HepG2 (cell line): Measurements from ENCODE around the gene HSP90AB1. TPM values are rescaled to one million over a fixed set of nuclear protein-coding genes. Genes with fewer than 3 reads are reported as not detected.

Source experiments
- AGO1 ChIP-seq: fragments of 200-400 bp; formaldehyde crosslinking; IDR thresholded peaks from 2 replicates; pipeline ENCODE4 v1.6.1; 2017; ENCODE audit warnings: mild to moderate bottlenecking, low read depth, low read length, moderate library complexity; ENCODE audit not compliant: poor library complexity, severe bottlenecking
- ASH2L ChIP-seq: fragments of 300-600, 200-600 bp; sonication (generic); IDR thresholded peaks from 2 replicates; pipeline ENCODE4 v1.7.0; 2017; ENCODE audit warnings: low read depth, mild to moderate bottlenecking, moderate library complexity, mixed read lengths, low read length; ENCODE audit not compliant: insufficient read length
- GATAD2A ChIP-seq: IDR thresholded peaks from 2 replicates; pipeline ENCODE4 v1.6.1; 2016
- IRF2 ChIP-seq: IDR thresholded peaks from 2 replicates; pipeline ENCODE4 v1.6.1; 2018; ENCODE audit warnings: missing genetic modification reagents, missing compliant biosample characterization
- NFE2L2 ChIP-seq: fragments of 150-350 bp; IDR thresholded peaks from 2 replicates; pipeline ENCODE4 v1.6.1; 2014; ENCODE audit warnings: low read length
- RBFOX2 ChIP-seq: fragments of 200-400 bp; formaldehyde crosslinking; IDR thresholded peaks from 2 replicates; pipeline ENCODE4 v1.6.1; 2017; ENCODE audit warnings: low read depth, mild to moderate bottlenecking, low read length
- RXRA ChIP-seq: sonication (generic); formaldehyde crosslinking; IDR thresholded peaks from 2 replicates; pipeline ENCODE4 v1.5.1; 2020; ENCODE audit warnings: missing genetic modification reagents
- ZBTB38 ChIP-seq: sonication (generic); formaldehyde crosslinking; IDR thresholded peaks from 2 replicates; pipeline ENCODE4 v1.5.1; 2020; ENCODE audit warnings: mild to moderate bottlenecking, missing genetic modification reagents
- ZC3H4 ChIP-seq: sonication (generic); formaldehyde crosslinking; IDR thresholded peaks from 2 replicates; pipeline ENCODE4 v1.4.0; 2020; ENCODE audit warnings: missing genetic modification reagents, borderline replicate concordance
- ZFP36 ChIP-seq: fragments of 150-350 bp; IDR thresholded peaks from 2 replicates; pipeline ENCODE4 v1.6.1; 2018; ENCODE audit warnings: borderline replicate concordance, low read length, low read depth; ENCODE audit not compliant: partially characterized antibody
- ZMYM4 ChIP-seq: sonication (generic); formaldehyde crosslinking; IDR thresholded peaks from 2 replicates; pipeline ENCODE4 v1.8.1; 2023; ENCODE audit warnings: mild to moderate bottlenecking, missing genetic modification reagents
- ZNF260 ChIP-seq: sonication (generic); formaldehyde crosslinking; IDR thresholded peaks from 2 replicates; pipeline ENCODE4 v1.4.0; 2020; ENCODE audit warnings: missing genetic modification reagents, low read depth, mild to moderate bottlenecking, borderline replicate concordance
- ZNF317 ChIP-seq: sonication (generic); formaldehyde crosslinking; IDR thresholded peaks from 2 replicates; pipeline ENCODE4 v1.5.0; 2020; ENCODE audit warnings: mild to moderate bottlenecking, missing genetic modification reagents
- polyA plus RNA-seq, 8 experiments: library from polyadenylated mRNA; depleted of rRNA in 3 of 8; stranded (reverse) in 7 of 8; unstranded in 1 of 8; fragments of >200 nt; fragmentation: Illumina TruSeq in 4 of 8; extraction: Trizol in 4 of 8; gene quantifications; 2 replicates each; pipeline versions ENCODE4 v1.2.1 to v1.2.3, GENCODE V29; 2011 to 2016; ENCODE audit warnings: low read depth in 4 of 8, missing spikeins in 1 of 8, mixed read lengths in 1 of 8; ENCODE audit not compliant: insufficient read depth in 1 of 8
- total RNA-seq, 5 experiments: library from RNA; depleted of rRNA; stranded (reverse); fragments of >200 nt; fragmentation: Illumina TruSeq; extraction: Trizol; gene quantifications; 2 replicates each; pipeline ENCODE4 v1.2.3, GENCODE V29; 2016; ENCODE audit warnings: low read depth in 1 of 5
- TF ChIP-seq, protein P1 (sequence below): sonication (generic); formaldehyde crosslinking; IDR thresholded peaks from 2 replicates; pipeline ENCODE4 v1.9.0; 2021; ENCODE audit warnings: missing genetic modification reagents, mild to moderate bottlenecking, borderline replicate concordance
- TF ChIP-seq, protein P2 (sequence below): IDR thresholded peaks from 2 replicates; pipeline ENCODE4 v1.6.1; 2016; ENCODE audit warnings: low read depth
- TF ChIP-seq, protein P3 (sequence below), 2 experiments: sonication (generic) in 1 of 2; formaldehyde crosslinking in 1 of 2; IDR thresholded peaks; 2 replicates each; pipeline versions ENCODE4 v1.4.0 to v1.6.1; 2016 to 2020; ENCODE audit warnings: borderline replicate concordance in 1 of 2, low read depth in 1 of 2, mild to moderate bottlenecking in 1 of 2, missing genetic modification reagents in 1 of 2

The HSP90AB1 gene
- total and polyA plus RNA-seq, 2 of the 13 experiments (the other 11 are each of a cell fraction or from before 2014, with no cell fraction given), result 1,325 to 1,472 TPM

DNA sequence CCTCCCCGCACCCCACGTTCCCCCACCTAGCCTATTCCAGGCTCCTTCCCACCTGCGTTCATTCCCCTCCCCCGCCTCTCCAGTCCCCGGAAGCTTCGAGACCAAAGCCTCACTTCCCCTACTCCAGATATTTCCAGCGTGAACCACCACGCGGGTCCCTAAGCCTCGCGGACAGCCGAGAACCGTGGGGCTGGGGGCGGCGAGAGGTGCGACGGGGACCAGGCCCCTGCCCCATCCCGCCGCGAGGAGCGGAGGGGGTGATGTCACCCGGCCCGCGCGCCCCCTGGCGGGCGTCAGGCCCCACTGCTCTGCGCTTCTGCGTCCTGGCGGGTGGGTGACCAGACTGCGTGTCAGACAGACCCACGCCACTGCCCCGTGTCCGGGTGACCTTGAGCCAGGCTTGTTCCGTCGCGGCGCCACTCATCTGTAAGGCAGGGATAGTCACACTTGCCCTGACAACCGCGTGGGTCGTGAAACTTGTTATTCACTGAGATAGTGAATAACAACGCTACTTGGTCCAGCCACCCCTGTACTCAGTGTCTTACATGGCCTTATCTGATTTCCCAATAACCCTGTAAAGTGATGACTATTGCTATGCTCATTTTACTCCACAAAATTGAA lies 9.0 kb upstream of the HSP90AB1 start (continued):
- TF ChIP-seq ZFP36 (no peak), AGO1 (peak; percentile 78), RBFOX2 (peak; percentile 82), ZNF317 (CRISPR knock-in tag) (no peak), ASH2L (peak; percentile 79), ZBTB38 (CRISPR knock-in tag) (peak; percentile 58), ZNF260 (0 out of 2 replicates have a peak, but pooled peaks have one; percentile 21), ZMYM4 (CRISPR knock-in tag) (peak; percentile 63; the same call in 1 of the 2 replicates), ZC3H4 (CRISPR knock-in tag) (no peak), NFE2L2 (no peak), IRF2 (CRISPR knock-in tag) (0 out of 2 replicates have a peak, but pooled peaks have one; percentile 38), RXRA (CRISPR knock-in tag) (peak; percentile 77; the same call in 1 of the 2 replicates), GATAD2A (CRISPR knock-in tag) (peak; percentile 52; the same call in 1 of the 2 replicates)
- TF ChIP-seq, protein P1, sequence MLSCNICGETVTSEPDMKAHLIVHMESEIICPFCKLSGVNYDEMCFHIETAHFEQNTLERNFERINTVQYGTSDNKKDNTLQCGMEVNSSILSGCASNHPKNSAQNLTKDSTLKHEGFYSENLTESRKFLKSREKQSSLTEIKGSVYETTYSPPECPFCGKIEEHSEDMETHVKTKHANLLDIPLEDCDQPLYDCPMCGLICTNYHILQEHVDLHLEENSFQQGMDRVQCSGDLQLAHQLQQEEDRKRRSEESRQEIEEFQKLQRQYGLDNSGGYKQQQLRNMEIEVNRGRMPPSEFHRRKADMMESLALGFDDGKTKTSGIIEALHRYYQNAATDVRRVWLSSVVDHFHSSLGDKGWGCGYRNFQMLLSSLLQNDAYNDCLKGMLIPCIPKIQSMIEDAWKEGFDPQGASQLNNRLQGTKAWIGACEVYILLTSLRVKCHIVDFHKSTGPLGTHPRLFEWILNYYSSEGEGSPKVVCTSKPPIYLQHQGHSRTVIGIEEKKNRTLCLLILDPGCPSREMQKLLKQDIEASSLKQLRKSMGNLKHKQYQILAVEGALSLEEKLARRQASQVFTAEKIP (CRISPR knock-in tag), result no peak
- TF ChIP-seq, protein P2, sequence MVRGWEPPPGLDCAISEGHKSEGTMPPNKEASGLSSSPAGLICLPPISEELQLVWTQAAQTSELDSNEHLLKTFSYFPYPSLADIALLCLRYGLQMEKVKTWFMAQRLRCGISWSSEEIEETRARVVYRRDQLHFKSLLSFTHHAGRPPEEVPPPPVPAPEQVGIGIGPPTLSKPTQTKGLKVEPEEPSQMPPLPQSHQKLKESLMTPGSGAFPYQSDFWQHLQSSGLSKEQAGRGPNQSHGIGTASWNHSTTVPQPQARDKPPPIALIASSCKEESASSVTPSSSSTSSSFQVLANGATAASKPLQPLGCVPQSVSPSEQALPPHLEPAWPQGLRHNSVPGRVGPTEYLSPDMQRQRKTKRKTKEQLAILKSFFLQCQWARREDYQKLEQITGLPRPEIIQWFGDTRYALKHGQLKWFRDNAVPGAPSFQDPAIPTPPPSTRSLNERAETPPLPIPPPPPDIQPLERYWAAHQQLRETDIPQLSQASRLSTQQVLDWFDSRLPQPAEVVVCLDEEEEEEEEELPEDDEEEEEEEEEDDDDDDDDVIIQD (CRISPR knock-in tag), result peak; percentile 23; the same call in 1 of the 2 replicates
- TF ChIP-seq, protein P3, sequence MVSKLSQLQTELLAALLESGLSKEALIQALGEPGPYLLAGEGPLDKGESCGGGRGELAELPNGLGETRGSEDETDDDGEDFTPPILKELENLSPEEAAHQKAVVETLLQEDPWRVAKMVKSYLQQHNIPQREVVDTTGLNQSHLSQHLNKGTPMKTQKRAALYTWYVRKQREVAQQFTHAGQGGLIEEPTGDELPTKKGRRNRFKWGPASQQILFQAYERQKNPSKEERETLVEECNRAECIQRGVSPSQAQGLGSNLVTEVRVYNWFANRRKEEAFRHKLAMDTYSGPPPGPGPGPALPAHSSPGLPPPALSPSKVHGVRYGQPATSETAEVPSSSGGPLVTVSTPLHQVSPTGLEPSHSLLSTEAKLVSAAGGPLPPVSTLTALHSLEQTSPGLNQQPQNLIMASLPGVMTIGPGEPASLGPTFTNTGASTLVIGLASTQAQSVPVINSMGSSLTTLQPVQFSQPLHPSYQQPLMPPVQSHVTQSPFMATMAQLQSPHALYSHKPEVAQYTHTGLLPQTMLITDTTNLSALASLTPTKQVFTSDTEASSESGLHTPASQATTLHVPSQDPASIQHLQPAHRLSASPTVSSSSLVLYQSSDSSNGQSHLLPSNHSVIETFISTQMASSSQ (IDR thresholded peaks at IDR 0.05; ENCODE audit: low read depth), result no peak
- TF ChIP-seq, protein P3 (CRISPR knock-in tag; IDR thresholded peaks at IDR 0.05; ENCODE audit: borderline replicate concordance), result 0 out of 2 replicates have a peak, but pooled peaks have one; percentile 6
